Measurements from ENCODE around the gene OR52W1. TPM values are rescaled to one million over a fixed set of nuclear protein-coding genes. Genes with fewer than 3 reads are reported as not detected.

Gene OR52W1
- total and polyA plus RNA-seq, 2 donors (not counting 1 experiment from before 2014, with no cell fraction given): not detected

GRCh38 chr11:6229911-6230310 lies 30.9 kb downstream of the OR52W1 start:
- no peaks in the 10 kb centered on the region for H3K27me3 Mint-ChIP-seq
- Histone ChIP-seq H3K27ac (ENCODE audit: low read length in 2 of 2) (no peak overlapping the region), H2AFZ (ENCODE audit: insufficient read depth, low read depth, low read length, poor library complexity, severe bottlenecking) (no peak overlapping the region), H3K27me3 (replicated peaks in 1 of 4; ENCODE audit: control extremely low read depth in 1 of 4, control insufficient read depth in 3 of 4, insufficient read depth in 4 of 4, low read length in 3 of 4) (no peaks in the 10 kb centered on the region), H3K9me3 (ENCODE audit: control extremely low read depth in 1 of 3, control insufficient read depth in 2 of 3, insufficient read depth in 1 of 3, low read length in 2 of 3) (no peaks in the 10 kb centered on the region), H3K4me1 (ENCODE audit: control insufficient read depth in 2 of 2, insufficient read depth in 2 of 2, low read length in 2 of 2) (peaks cover 9 to 14% of the 10 kb centered on the region in 2 donors), H3K4me2 (replicated peaks; ENCODE audit: low read depth, low read length, poor library complexity, severe bottlenecking) (no peak overlapping the region), H4K20me1 (ENCODE audit: control insufficient read depth, insufficient read depth, low read length, poor library complexity, severe bottlenecking) (peaks cover 21% of the 10 kb centered on the region), H3K79me2 (ENCODE audit: control insufficient read depth, insufficient read depth, low read length) (peaks cover 66% of the 10 kb centered on the region), H3K36me3 (replicated peaks in 1 of 2; ENCODE audit: control extremely low read depth in 1 of 2, control insufficient read depth in 1 of 2, extremely low read depth in 1 of 2, insufficient read depth in 2 of 2, low read length in 1 of 2) (peaks cover 1 to 6% of the 10 kb centered on the region in 2 experiments), H3K9ac (ENCODE audit: low read length) (no peak overlapping the region), H3K4me3 (ENCODE audit: control extremely low read depth in 1 of 5, extremely low read depth in 1 of 5, insufficient read depth in 1 of 5, low read depth in 2 of 5, low read length in 4 of 5) (no peak overlapping the region)
- TF ChIP-seq EZH2 (IDR thresholded peaks at IDR 0.05; ENCODE audit: borderline replicate concordance, insufficient read depth, low read depth, low read length, poor library complexity, severe bottlenecking) (no peak), CTCF (IDR thresholded peaks at IDR 0.05) (no peak)
- ATAC-seq (ENCODE audit: low read depth) (no peak), DNase-seq (no peak)
- POLR2A ChIA-PET: no interaction called here
- 25% methylated on average over 1 of the region's 2 CpGs for WGBS (ENCODE audit: insufficient coverage)
- CTCF ChIA-PET: interaction anchor here (0.5 to 0.7 kb wide), 2 partner anchors 8 to 286 kb away, joined by 3 read pairs; no protein-coding TSS in a partner anchor
- peaks cover 45% of the 10 kb centered on the region for H3K4me1 Mint-ChIP-seq
- intact Hi-C loops (cut with micrococcal nuclease): loop anchor here (5.0 to 10.0 kb wide), 3 partner anchors 372 to 1757 kb away; partner anchors contain the start of genes EIF3F, ILK, RRP8 and TRIM68
- H3K9me3 Mint-ChIP-seq (ENCODE audit: insufficient read depth): no peaks in the 10 kb centered on the region
- H3K4me3 Mint-ChIP-seq: no peak overlapping the region
- no peak overlapping the region for H3K27ac Mint-ChIP-seq

GRCh38 chr11:6232899-6233298 lies 33.9 kb downstream of the OR52W1 start:
- TF ChIP-seq CTCF (IDR thresholded peaks at IDR 0.05): no peak
- no peak for TF ChIP-seq EZH2 (IDR thresholded peaks at IDR 0.05; ENCODE audit: borderline replicate concordance, insufficient read depth, low read depth, low read length, poor library complexity, severe bottlenecking)
- POLR2A ChIA-PET: no interaction called here
- Histone ChIP-seq H3K36me3 (replicated peaks in 1 of 2; ENCODE audit: control extremely low read depth in 1 of 2, control insufficient read depth in 1 of 2, extremely low read depth in 1 of 2, insufficient read depth in 2 of 2, low read length in 1 of 2) (peaks cover 0 to 6% of the 10 kb centered on the region in 2 experiments), H3K9me3 (ENCODE audit: control extremely low read depth in 1 of 3, control insufficient read depth in 2 of 3, insufficient read depth in 1 of 3, low read length in 2 of 3) (no peaks in the 10 kb centered on the region), H3K9ac (ENCODE audit: low read length) (no peak overlapping the region), H3K4me1 (ENCODE audit: control insufficient read depth in 2 of 2, insufficient read depth in 2 of 2, low read length in 2 of 2) (peaks cover 7 to 13% of the 10 kb centered on the region in 2 donors), H2AFZ (ENCODE audit: insufficient read depth, low read depth, low read length, poor library complexity, severe bottlenecking) (no peak overlapping the region), H3K4me3 (ENCODE audit: control extremely low read depth in 1 of 5, extremely low read depth in 1 of 5, insufficient read depth in 1 of 5, low read depth in 2 of 5, low read length in 4 of 5) (no peak overlapping the region), H3K27me3 (replicated peaks in 1 of 4; ENCODE audit: control extremely low read depth in 1 of 4, control insufficient read depth in 3 of 4, insufficient read depth in 4 of 4, low read length in 3 of 4) (no peaks in the 10 kb centered on the region), H3K27ac (ENCODE audit: low read length in 2 of 2) (no peak overlapping the region), H3K79me2 (ENCODE audit: control insufficient read depth, insufficient read depth, low read length) (peaks cover 51% of the 10 kb centered on the region), H4K20me1 (ENCODE audit: control insufficient read depth, insufficient read depth, low read length, poor library complexity, severe bottlenecking) (peaks cover 10% of the 10 kb centered on the region), H3K4me2 (replicated peaks; ENCODE audit: low read depth, low read length, poor library complexity, severe bottlenecking) (no peak overlapping the region)
- intact Hi-C loops (cut with micrococcal nuclease): loop anchor here (5.0 to 10.0 kb wide), 3 partner anchors 369 to 1754 kb away; partner anchors contain the start of genes EIF3F, ILK, RRP8 and TRIM68
- CTCF ChIA-PET: interaction anchor here (1.2 kb wide), 1 partner anchor 120 kb away, joined by 3 read pairs; no protein-coding TSS in a partner anchor
- H3K27me3 Mint-ChIP-seq: no peaks in the 10 kb centered on the region
- no peaks in the 10 kb centered on the region for H3K9me3 Mint-ChIP-seq (ENCODE audit: insufficient read depth)
- DNase-seq (no peak), ATAC-seq (ENCODE audit: low read depth) (no peak)
- no peak overlapping the region for H3K27ac Mint-ChIP-seq
- H3K4me1 Mint-ChIP-seq: peaks cover 35% of the 10 kb centered on the region
- peak overlapping the region; percentile 23 for H3K4me3 Mint-ChIP-seq
